K562 (cell line): Measurements from ENCODE around the gene CROT. TPM values are rescaled to one million over a fixed set of nuclear protein-coding genes. Genes with fewer than 3 reads are reported as not detected.

Experiments
- CXXC5 ChIP-seq: fragments of 250-450 bp; sonication (Bioruptor Pico); IDR thresholded peaks from 2 replicates; pipeline ENCODE4 v1.8.0; 2022; ENCODE audit warnings: inconsistent platforms, mild to moderate bottlenecking, moderate library complexity
- FIP1L1 ChIP-seq: fragments of 200-400 bp; formaldehyde crosslinking; IDR thresholded peaks from 2 replicates; pipeline ENCODE4 v1.6.1; 2018; ENCODE audit warnings: mild to moderate bottlenecking, low read depth, low read length; ENCODE audit not compliant: poor library complexity, severe bottlenecking
- GABPA ChIP-seq: fragments of 200-800 bp; sonication (Bioruptor generic); conservative IDR thresholded peaks from 2 replicates; pipeline ENCODE4 v1.6.1; 2016; ENCODE audit warnings: low read depth, missing genetic modification characterization, missing compliant biosample characterization
- HMG20B ChIP-seq: fragments of 250-450 bp; sonication (Bioruptor Pico); IDR thresholded peaks from 2 replicates; pipeline ENCODE4 v1.5.0; 2021; ENCODE audit warnings: mild to moderate bottlenecking
- HMGN3 ChIP-seq: IDR thresholded peaks from 2 replicates; pipeline ENCODE4 v1.6.1; 2011; ENCODE audit warnings: borderline replicate concordance, low read depth, mild to moderate bottlenecking, mixed read lengths, low read length; ENCODE audit not compliant: insufficient read length; ENCODE audit errors: extremely low read depth
- HNRNPH1 ChIP-seq: fragments of 200-400 bp; formaldehyde crosslinking; optimal IDR thresholded peaks from 2 replicates; pipeline ENCODE3; 2017; ENCODE audit warnings: low read depth, mild to moderate bottlenecking, low read length, moderate library complexity
- MCM5 ChIP-seq: fragments of 450-650 bp; IDR thresholded peaks from 2 replicates; pipeline ENCODE4 v1.6.1; 2016; ENCODE audit warnings: low read depth
- MTA1 ChIP-seq: fragments of 450-650 bp; IDR thresholded peaks from 2 replicates; pipeline ENCODE4 v1.6.1; 2017; ENCODE audit warnings: borderline replicate concordance
- NCOR1 ChIP-seq: fragments of 450-650 bp; IDR thresholded peaks from 2 replicates; pipeline ENCODE4 v1.6.1; 2016; ENCODE audit warnings: mild to moderate bottlenecking, moderate library complexity
- PHF21A ChIP-seq: fragments of 450-650 bp; IDR thresholded peaks from 2 replicates; pipeline ENCODE4 v1.6.1; 2017; ENCODE audit warnings: low read depth, borderline replicate concordance
- POLR2A ChIP-seq: fragments of 450-650 bp; conservative IDR thresholded peaks from 2 replicates; pipeline ENCODE4 v1.6.1; 2016
- PPARD ChIP-seq: fragments of 250-450 bp; sonication (Bioruptor Pico); IDR thresholded peaks from 2 replicates; pipeline ENCODE4 v1.8.0; 2022; ENCODE audit warnings: inconsistent platforms, mild to moderate bottlenecking, moderate library complexity
- RCOR1 ChIP-seq, 2 experiments: IDR thresholded peaks; 2 replicates each; pipeline ENCODE4 v1.6.1; 2012; ENCODE audit warnings: low read depth in 2 of 2, low read length in 2 of 2, borderline replicate concordance in 1 of 2, improper control_type of control experiment in 1 of 2
- SAFB ChIP-seq: fragments of 200-400 bp; formaldehyde crosslinking; IDR thresholded peaks from 2 replicates; pipeline ENCODE4 v1.6.1; 2017; ENCODE audit warnings: low read depth, low read length, borderline replicate concordance
- SP2 ChIP-seq: IDR thresholded peaks from 2 replicates; pipeline ENCODE4 v1.6.1; 2011; ENCODE audit warnings: mild to moderate bottlenecking, low read depth, low read length, moderate library complexity; ENCODE audit not compliant: poor library complexity, severe bottlenecking; ENCODE audit errors: extremely low read depth
- STAT6 ChIP-seq: sonication (generic); formaldehyde crosslinking; IDR thresholded peaks from 2 replicates; pipeline ENCODE4 v1.8.1; 2023; ENCODE audit warnings: mild to moderate bottlenecking, missing genetic modification reagents
- TEAD2 ChIP-seq: fragments of 450-650 bp; IDR thresholded peaks from 2 replicates; pipeline ENCODE4 v1.6.1; 2016; ENCODE audit warnings: missing genetic modification characterization, control low read depth, missing compliant biosample characterization
- TFAP4 ChIP-seq: sonication (generic); formaldehyde crosslinking; IDR thresholded peaks from 2 replicates; pipeline ENCODE4 v1.8.0; 2022; ENCODE audit warnings: missing genetic modification reagents, mild to moderate bottlenecking, moderate library complexity, borderline replicate concordance
- THAP12 ChIP-seq: fragments of 250-450 bp; sonication (Bioruptor Pico); IDR thresholded peaks from 2 replicates; pipeline ENCODE4 v1.9.0; 2021; ENCODE audit warnings: mild to moderate bottlenecking, inconsistent platforms
- ZBTB17 ChIP-seq: fragments of 450-650 bp; formaldehyde crosslinking; IDR thresholded peaks from 2 replicates; pipeline ENCODE4 v1.4.0; 2020; ENCODE audit warnings: mild to moderate bottlenecking
- ZNF134 ChIP-seq: fragments of 250-450 bp; sonication (Bioruptor Pico); conservative IDR thresholded peaks from 2 replicates; pipeline ENCODE4 v1.4.0; 2020
- ZNF584 ChIP-seq: fragments of 200-800 bp; sonication (Bioruptor generic); IDR thresholded peaks from 2 replicates; pipeline ENCODE4 v1.6.1; 2016; ENCODE audit warnings: low read depth, mild to moderate bottlenecking, missing genetic modification characterization, missing compliant biosample characterization
- ZZZ3 ChIP-seq: fragments of 450-650 bp; IDR thresholded peaks from 2 replicates; pipeline ENCODE4 v1.6.1; 2016; ENCODE audit warnings: antibody characterized with exemption, mild to moderate bottlenecking, moderate library complexity
- polyA plus RNA-seq, 8 experiments: library from polyadenylated mRNA; depleted of rRNA in 4 of 8; stranded (reverse) in 5 of 8; unstranded in 3 of 8; fragments of >200 nt; fragmentation: Nextera tagmentation in 2 of 8; fragmentation: Illumina TruSeq in 1 of 8; extraction: Ambion mirVana in 2 of 8; extraction: Trizol in 1 of 8; gene quantifications; 2 replicates each; pipeline versions ENCODE4 v1.2.1 to v1.2.3, GENCODE V29; 2011 to 2014; ENCODE audit warnings: inconsistent platforms in 1 of 8, missing spikeins in 1 of 8
- total RNA-seq, 7 experiments: library from RNA; depleted of rRNA in 6 of 7; stranded (reverse); fragments of >200 nt in 6 of 7; fragmentation: Illumina TruSeq in 2 of 7; extraction: Trizol in 2 of 7; gene quantifications; 2 replicates each; pipeline versions ENCODE4 v1.2.1 to v1.2.3, GENCODE V29; 2011 to 2021; ENCODE audit warnings: low replicate concordance in 1 of 7

CROT gene
- total and polyA plus RNA-seq, 9 of the 15 experiments (the other 6 are each of a cell fraction or from before 2014, with no cell fraction given), result 2.5 to 8.1 (median 5.1) TPM

GRCh38 chr7:87345166-87345927, at the start of gene CROT (continued):
- TF ChIP-seq GABPA (tag) (peak; percentile 73), STAT6 (CRISPR knock-in tag) (0 out of 2 replicates have a peak, but pooled peaks have one; percentile 22), FIP1L1 (peak; percentile 54), MCM5 (no peak), ZBTB17 (CRISPR knock-in tag) (0 out of 2 replicates have a peak, but pooled peaks have one; percentile 17), HMGN3 (peak; percentile 64), RCOR1 (IDR thresholded peaks at IDR 0.05; ENCODE audit: borderline replicate concordance in 1 of 2, low read depth in 2 of 2, low read length in 2 of 2) (peak in 1 of 2 experiments; percentile 38; a peak in 1 of 4 replicates), TFAP4 (CRISPR knock-in tag) (peak; percentile 64; the same call in 1 of the 2 replicates), CXXC5 (CRISPR knock-in tag) (peak; percentile 85), ZNF584 (0 out of 2 replicates have a peak, but pooled peaks have one; percentile 32), HMG20B (no peak), MTA1 (no peak), THAP12 (CRISPR knock-in tag) (0 out of 2 replicates have a peak, but pooled peaks have one; percentile 18), PPARD (CRISPR knock-in tag) (no peak), SP2 (peak; percentile 70), SAFB (peak; percentile 86), ZZZ3 (no peak), PHF21A (peak; percentile 32; the same call in 1 of the 2 replicates), ZNF134 (CRISPR knock-in tag) (peak; percentile 32; the same call in 1 of the 2 replicates), TEAD2 (tag) (no peak), HNRNPH1 (no peak), NCOR1 (no peak), POLR2A (peak; percentile 77)
